GM12878 (cell line): ENCODE results near the gene NPAS2.

Experiments used
- EP300 ChIP-seq, 2 experiments: fragments of 150-350 bp in 1 of 2; IDR thresholded peaks; 2 replicates each; pipeline ENCODE4 v1.6.1; 2011 to 2012; ENCODE audit warnings: low read depth in 2 of 2, low read length in 2 of 2, borderline replicate concordance in 1 of 2, improper control_type of control experiment in 1 of 2, inconsistent platforms in 1 of 2; ENCODE audit not compliant: control insufficient read depth in 1 of 2
- TF ChIP-seq, protein P1 (sequence below), 3 experiments: IDR thresholded peaks in 2 of 3; conservative IDR thresholded peaks in 1 of 3; 2 replicates each; pipeline ENCODE4 v1.5.1; 2011; ENCODE audit warnings: low read depth in 3 of 3, low read length in 3 of 3, mild to moderate bottlenecking in 3 of 3, control low read depth in 2 of 3, moderate library complexity in 2 of 3, inconsistent platforms in 1 of 3, mixed read lengths in 1 of 3; ENCODE audit not compliant: control insufficient read depth in 2 of 3, insufficient read depth in 1 of 3; ENCODE audit errors: extremely low read depth in 1 of 3

DNA sequence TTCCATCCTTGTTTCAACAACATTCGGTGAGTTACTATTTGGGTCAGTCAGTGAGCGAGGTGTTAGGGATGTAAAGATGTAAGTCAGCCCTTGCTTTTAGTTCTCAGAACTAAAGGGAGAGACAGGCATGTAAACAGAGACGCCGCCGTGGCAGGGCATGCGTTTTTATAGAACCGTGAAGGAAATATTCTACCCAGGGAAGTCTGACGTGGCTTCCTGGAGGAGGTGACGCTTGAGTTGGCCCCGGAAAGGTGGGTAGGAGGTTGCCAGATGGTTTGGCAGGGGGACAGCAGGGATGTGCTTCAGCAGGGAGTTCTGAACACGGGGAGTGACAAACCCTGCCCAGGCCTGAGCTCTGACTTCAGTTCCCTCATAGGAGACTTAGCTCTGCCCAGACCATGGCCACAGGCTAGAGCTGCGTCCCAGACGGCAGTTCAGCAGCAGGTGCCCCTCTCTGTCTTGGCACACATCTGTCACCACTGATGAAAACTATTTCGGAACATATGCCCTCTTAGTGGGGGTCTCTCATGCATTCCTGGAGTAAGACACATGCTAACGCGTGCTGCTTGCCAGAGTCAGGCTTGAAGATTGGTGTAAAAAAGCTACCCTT is 158.7 kb downstream of the NPAS2 start:
- TF ChIP-seq EP300 (IDR thresholded peaks at IDR 0.05; ENCODE audit: borderline replicate concordance in 1 of 2, control insufficient read depth in 1 of 2, low read depth in 2 of 2, low read length in 2 of 2) = no peak
- TF ChIP-seq, protein P1, sequence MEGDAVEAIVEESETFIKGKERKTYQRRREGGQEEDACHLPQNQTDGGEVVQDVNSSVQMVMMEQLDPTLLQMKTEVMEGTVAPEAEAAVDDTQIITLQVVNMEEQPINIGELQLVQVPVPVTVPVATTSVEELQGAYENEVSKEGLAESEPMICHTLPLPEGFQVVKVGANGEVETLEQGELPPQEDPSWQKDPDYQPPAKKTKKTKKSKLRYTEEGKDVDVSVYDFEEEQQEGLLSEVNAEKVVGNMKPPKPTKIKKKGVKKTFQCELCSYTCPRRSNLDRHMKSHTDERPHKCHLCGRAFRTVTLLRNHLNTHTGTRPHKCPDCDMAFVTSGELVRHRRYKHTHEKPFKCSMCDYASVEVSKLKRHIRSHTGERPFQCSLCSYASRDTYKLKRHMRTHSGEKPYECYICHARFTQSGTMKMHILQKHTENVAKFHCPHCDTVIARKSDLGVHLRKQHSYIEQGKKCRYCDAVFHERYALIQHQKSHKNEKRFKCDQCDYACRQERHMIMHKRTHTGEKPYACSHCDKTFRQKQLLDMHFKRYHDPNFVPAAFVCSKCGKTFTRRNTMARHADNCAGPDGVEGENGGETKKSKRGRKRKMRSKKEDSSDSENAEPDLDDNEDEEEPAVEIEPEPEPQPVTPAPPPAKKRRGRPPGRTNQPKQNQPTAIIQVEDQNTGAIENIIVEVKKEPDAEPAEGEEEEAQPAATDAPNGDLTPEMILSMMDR (IDR thresholded peaks at IDR 0.05 in 2 of 3, conservative IDR thresholded peaks at IDR 0.05 in 1 of 3; ENCODE audit: control insufficient read depth in 2 of 3, extremely low read depth in 1 of 3, insufficient read depth in 1 of 3, low read depth in 3 of 3, low read length in 3 of 3) = no peak
